Left kidney (tissue), 8 donors: ENCODE results near the gene HEPACAM. TPM values are rescaled to one million over a fixed set of nuclear protein-coding genes. Genes with fewer than 3 reads are reported as not detected.
A peak's percentile ranks its signal among the peaks of the same experiment; 100 is the strongest.
"Not testable (repeated sequence)": the region's sequence is repeated elsewhere in the genome, so short reads cannot be mapped to it uniquely, and the experiment has no call there.

ENCODE experiments used
- DNase-seq: peaks from one replicate; pipeline ENCODE4 v3.0.0-alpha.2; 2013
- long read RNA-seq, 8 donors: transcript quantifications; one replicate each; lab custom pipeline, GENCODE V29; 2026
- polyA plus RNA-seq: library from polyadenylated mRNA; unstranded; fragments of 120-200 nt; gene quantifications from one replicate; pipeline ENCODE4 v1.2.1, GENCODE V29; 2013; ENCODE audit not compliant: insufficient read length

HEPACAM gene
- polyA plus RNA-seq, result 2.2 TPM
- long read RNA-seq, donor 1, result 0 reads
- long read RNA-seq, donor 2, result 0 reads
- long read RNA-seq, donor 3, result 0 reads
- long read RNA-seq, donor 4, result 0 reads
- long read RNA-seq, donor 5, result 0 reads
- long read RNA-seq, donor 6, result 0 reads
- long read RNA-seq, donor 7, partial matches to known transcripts, result 0 of 1 reads
- long read RNA-seq, donor 7, other reads (novel, unspliced or antisense), result 0 of 1 reads
- long read RNA-seq, donor 8, result 0 reads

GRCh38 chr11:124935548-124936514 lies at the start of gene HEPACAM:
Gene HEPACAM, minus strand, starts transcription at chr11:124936047. Its CDS starts 41 bp downstream, at chr11:124936006.
- no peak for DNase-seq

- no peak for DNase-seq
These were observed 48.6 kb upstream of the HEPACAM start for GRCh38 chr11:124984512-124984854.

GRCh38 chr11:124983674-124984511 lies 48.0 kb upstream of the HEPACAM start:
- no peak for DNase-seq

GRCh38 chr11:124982043-124982442 lies 46.2 kb upstream of the HEPACAM start:
- DNase-seq, result no peak

- no peak for DNase-seq
These were observed 42.5 kb upstream of the HEPACAM start for GRCh38 chr11:124978316-124978715.

- no peak for DNase-seq
These were observed 41.2 kb upstream of the HEPACAM start for GRCh38 chr11:124977006-124977405.

- no peak for DNase-seq
These were observed 40.7 kb upstream of the HEPACAM start for GRCh38 chr11:124976531-124976930.

- no peak for DNase-seq
These were observed 36.0 kb upstream of the HEPACAM start for GRCh38 chr11:124971810-124972209.

- no peak for DNase-seq
These were observed 35.1 kb upstream of the HEPACAM start for GRCh38 chr11:124970925-124971324.

GRCh38 chr11:124968197-124968596 lies 32.4 kb upstream of the HEPACAM start:
- DNase-seq, result not testable (repeated sequence)

- DNase-seq, result peak; percentile 79
These were observed 26.2 kb upstream of the HEPACAM start for GRCh38 chr11:124961972-124962609.

- no peak for DNase-seq
These were observed 19.2 kb upstream of the HEPACAM start for GRCh38 chr11:124955035-124955434.

- no peak for DNase-seq
These were observed 18.7 kb upstream of the HEPACAM start for GRCh38 chr11:124954590-124954955.

- DNase-seq, result peak; percentile 98
These were observed 18.1 kb upstream of the HEPACAM start, which contains the start of gene CCDC15 for GRCh38 chr11:124953753-124954589. Gene CCDC15, plus strand, starts transcription at chr11:124954202. Its CDS starts 531 bp downstream, at chr11:124954733.

GRCh38 chr11:124951341-124951740 lies 15.5 kb upstream of the HEPACAM start:
- no peak for DNase-seq

GRCh38 chr11:124950601-124951330 lies 14.9 kb upstream of the HEPACAM start:
- no peak for DNase-seq

GRCh38 chr11:124946735-124947141 lies 10.9 kb upstream of the HEPACAM start:
- DNase-seq, result no peak

- DNase-seq, result no peak
These were observed 10.0 kb upstream of the HEPACAM start for GRCh38 chr11:124945826-124946225.

GRCh38 chr11:124944565-124944964 lies 8.7 kb upstream of the HEPACAM start:
- DNase-seq, result no peak

- DNase-seq, result no peak
These were observed 7.9 kb upstream of the HEPACAM start for GRCh38 chr11:124943741-124944140.
